HG02759 (cell line): Measurements from ENCODE around the gene NEK9.
"Not testable (repeated sequence)": the region's sequence is repeated elsewhere in the genome, so short reads cannot be mapped to it uniquely, and the experiment has no call there.

Source experiments
- ATAC-seq: cut with Tn5 transposase; IDR thresholded peaks from one replicate; pipeline ENCODE4 v1.9.1; 2021; ENCODE audit warnings: mild to moderate bottlenecking, moderate library complexity; ENCODE audit not compliant: unreplicated experiment

NEK9 gene

DNA sequence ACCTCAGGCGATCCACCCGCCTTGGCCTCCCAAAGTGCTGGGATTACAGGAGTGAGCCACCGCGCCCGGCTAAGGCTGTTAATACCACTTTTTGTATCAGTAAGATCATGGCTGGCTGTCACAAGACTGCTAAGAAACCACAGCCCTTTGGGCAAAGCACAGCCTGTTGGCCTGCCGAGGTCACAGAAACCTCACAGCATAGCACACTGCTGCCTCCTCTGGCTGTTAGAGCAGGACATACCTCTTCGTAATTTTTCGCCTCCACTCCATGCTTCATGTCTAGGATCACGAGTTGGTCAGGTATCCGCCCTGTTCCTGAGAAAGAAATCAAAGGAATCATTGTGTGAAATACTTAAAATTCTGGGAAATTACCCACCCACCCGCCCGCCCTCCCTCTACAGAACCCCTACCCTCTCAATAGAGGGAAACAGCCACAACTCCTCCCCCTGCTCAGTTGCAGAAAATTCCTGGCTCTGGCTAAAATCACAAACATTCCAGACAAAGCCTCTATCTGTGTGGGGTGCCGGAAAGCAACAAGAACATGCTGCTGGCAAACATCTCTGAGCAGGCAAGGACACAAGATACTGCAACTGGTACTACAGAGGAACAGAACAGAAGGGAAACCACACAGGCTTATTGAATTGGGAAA is 20.7 kb upstream of the NEK9 start:
- no peak for ATAC-seq

DNA sequence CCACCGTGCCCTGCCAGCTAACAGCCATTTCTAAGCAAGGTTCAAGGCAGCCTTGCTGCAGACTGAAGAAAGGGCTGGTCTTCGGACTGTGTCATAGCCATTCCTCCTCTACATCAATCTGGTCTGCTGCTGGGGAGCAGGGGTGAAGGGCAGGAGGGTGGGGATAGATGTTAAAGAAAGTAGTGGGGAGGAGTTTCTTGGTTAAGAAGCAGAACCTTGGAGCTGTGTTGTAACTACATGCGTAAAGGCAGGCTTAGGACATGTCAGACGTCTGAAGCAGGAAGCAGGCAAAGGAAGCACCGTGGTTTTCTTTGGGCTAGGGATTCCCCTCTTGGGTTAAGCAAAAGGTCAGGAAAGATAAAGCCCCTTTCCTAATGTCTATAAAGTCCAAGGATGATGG is 18.1 kb upstream of the NEK9 start:
- ATAC-seq = no peak

DNA sequence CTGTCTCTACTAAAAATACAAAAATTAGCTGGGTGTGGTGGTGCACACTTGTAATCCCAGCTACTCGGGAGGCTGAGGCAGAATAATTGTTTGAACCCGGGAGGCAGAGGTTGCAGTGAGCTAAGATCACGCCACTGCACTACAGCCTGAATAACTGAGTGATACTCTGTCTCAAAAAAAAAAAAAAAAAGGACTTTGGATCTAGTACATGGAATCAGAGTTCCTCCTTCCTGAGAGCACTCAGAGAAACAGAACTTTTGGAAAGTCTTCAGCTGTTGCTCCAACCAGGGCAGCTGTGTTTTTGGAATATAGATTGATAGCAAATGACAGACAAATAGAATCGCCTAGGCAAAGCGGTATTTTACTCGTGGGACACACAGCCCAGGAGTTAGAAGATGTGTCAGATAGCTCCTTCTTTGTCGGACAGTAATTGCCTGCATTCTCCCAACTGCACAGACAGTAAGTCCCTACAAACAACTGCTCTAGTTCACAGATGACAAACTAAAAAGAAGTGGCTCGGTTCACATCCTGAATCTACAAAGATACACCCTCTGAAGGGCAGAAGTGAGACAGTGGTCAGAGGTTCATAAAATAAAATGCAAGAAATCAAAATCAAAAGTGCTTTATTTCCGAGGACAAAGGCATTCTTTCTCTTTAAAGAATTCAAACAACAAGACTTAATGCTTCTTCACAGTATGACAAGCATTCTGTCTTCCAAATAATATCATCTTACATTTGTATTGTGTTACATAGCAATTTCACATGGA is 17.1 kb upstream of the NEK9 start:
- no peak for ATAC-seq

DNA sequence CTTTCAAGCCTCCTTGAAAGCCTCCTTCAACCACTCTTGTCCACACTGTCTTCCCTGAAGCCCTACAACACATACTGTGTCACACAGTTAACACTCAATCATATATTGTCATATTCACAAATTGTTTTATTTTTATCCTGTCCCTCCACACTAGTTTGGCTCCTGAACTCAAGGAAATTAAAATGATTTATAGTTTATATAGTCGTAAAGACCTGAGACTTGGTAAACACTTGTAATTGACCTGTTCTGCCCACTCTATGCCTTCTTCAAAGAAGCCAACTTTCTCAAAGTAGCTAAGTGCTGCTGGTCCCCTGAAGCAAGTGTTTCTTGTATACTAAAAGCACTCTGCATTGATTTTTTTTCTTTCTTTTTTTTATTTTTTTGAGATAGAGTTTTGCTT is 15.6 kb upstream of the NEK9 start:
- ATAC-seq = no peak

DNA sequence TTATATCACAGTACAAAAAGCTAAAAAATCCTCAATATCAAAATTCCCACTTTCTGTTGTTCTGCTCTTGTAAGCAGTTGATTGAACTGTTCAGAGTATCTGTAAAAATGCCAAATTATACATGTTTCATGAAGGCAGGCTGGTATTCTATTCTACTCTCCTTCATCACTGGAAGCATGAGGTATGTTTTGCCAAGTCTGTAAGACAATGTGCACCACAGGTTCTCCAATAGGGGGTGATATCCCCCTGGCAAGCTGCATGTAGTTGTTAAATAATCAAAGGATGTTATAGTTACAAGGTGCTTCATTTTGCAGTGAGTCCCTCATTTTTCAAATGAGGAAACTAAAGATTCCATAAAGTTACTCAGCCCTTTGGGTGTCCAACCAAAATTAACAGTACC is 15.1 kb upstream of the NEK9 start:
- no peak for ATAC-seq

DNA sequence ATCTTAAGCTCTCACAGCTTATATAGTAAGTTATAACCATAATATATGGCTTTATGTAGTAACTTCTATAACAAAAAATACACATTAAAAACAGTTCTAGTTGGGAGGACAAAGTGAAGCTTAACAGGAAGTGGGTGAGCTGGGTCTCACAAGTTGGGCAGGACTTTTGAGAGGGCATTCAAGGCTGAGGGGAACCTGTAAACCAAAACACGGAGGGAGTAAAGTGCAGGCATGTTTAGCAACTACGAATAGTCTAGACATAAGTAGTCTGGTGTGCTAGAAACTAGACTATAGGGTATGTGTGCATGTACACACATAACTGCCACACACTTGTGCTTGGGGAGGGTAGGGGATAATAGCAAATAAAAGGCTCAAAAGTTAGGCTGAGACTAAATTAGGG is 14.2 kb upstream of the NEK9 start:
- ATAC-seq = no peak

DNA sequence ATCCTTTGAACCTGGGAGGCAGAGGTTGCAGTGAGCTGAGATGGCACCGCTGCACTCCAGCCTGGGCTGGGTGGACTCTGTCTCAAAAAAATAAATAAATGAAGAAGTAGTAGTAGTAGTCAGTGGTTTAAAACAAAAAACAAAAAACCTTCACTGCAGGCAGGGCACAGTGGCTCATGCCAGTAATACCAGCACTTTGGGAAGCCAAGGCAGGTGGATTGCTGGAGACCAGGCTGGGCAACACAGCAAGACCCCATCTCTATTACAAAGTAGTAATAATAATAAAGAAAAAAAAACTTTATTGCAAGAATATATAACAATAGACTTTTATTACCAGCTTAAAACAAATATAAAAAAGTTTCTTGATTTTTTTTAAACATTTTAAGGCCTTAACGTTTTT is 13.8 kb upstream of the NEK9 start:
- ATAC-seq = no peak

DNA sequence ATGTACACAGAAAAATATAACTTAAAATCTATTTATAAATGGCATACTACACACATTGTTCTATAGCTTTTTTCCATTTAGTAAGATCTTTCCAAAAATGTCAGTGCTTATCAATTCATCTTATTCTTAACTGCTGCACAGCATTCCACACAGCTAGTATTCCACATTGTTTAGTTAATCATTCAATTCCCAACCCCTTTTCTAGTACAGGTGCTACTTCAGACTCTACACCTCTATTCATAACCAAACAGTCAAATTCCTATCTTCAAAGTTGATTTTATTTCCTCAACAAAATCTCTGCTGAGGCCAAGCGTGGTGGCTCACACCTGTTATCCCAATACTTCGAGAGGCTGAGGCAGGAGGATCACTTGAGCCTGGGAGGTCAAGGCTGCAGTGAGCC is 12.3 kb upstream of the NEK9 start:
- ATAC-seq = no peak

DNA sequence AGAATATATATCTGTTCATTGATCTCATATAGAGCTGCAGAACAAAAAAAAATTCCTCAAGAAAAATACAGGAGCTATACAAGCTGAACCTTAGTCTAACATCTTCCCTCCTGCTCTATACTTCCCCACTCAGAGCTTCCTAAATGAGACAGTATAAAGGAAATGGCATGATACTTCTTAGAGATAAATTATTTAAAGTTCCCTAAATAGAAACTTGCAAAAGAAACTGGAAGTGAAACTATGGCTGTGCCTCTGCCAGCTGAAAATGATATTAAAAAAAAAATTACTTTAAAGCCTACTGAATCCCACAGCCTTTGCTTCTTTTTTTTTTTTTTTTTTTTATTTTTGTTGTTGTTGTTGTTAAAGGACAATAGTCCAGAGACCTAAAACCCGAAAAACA is 11.6 kb upstream of the NEK9 start:
- no peak for ATAC-seq

DNA sequence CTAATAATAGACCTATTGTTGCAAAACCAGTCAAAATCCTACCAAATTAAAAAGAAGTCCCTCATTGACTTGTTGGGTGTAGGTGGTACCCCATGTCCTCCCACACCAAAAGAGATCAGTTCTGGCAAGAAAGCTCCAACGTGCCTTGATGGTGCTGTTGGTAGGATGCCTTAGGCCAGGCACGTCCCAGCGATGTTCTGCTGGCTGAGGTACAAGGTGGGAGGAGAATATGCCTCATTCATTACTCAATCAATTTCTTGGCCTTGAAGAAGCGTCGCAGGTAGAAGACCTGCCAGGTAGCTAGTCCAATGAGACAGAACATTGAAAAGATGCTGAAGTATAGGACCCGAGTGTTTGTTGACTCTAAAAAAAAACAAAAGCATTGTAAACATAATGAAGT is 7.8 kb upstream of the NEK9 start:
- no peak for ATAC-seq

DNA sequence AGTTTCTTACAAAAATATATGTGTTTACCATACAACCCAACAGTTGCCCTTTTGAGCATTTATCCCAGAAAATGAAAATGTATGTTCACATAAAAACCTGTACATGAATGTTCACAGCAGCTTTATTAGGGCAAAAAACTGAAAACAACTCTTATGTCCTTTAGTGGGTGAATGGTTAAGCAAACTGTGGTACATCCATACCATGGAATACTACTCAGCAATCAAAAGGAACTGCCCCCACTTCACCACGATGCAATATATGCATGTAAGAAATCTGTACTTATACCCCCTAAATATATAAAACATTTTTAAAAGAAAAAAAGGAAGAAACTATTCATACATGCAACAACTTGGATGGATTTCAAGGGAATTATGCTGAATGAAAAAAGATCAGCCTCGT is 6.7 kb upstream of the NEK9 start:
- no peak for ATAC-seq

DNA sequence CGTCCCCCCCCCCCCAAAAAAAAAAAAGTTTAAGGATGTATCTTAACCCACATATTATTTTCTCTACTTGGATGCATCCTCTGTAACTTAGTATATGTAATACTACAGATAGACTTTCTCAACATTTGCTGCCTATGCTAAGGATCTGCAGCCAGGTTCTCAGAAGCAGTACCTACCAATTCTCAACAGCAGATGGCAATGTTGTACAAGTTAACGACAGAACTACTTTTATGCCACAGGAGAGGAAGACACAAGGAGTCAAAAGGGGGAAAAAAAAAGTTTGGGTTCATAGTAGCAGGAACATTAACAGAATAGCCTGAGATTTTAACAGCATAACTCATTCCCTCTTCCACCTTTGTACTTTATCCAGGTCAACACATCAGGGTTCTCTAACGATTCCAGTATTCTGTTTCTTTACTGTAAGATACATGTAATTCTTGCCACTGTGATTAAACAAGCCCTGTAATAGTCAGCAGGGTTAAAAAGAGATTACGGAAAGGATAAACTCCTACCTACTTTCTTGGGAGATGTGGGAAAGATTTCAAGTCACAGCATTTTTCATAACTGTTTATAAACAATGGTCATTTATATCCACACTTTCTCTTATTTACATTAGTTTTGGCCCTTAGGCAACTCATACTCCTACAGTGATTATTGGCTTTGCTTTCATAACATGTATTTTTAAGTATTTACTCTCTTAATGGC is 5.7 kb upstream of the NEK9 start:
- ATAC-seq = no peak

DNA sequence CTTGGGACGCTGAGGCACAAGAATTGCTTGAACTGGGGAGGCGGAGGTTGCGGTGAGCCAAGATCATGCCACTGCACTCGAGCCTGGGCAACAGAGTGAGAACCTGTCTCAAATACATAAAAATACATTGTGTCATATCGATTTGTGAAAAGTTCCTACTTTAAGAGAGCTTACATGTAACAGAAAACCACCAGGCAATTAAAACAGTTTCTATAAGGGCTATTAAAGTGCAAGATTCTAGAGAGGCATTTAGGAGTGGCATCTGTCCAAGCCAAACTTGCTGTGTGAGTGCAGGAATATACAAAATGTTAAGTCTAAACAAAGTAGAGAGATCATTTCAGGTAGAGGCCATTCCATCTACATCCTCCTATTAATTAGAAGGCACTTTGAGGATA is 1.7 kb upstream of the NEK9 start:
- ATAC-seq = no peak

DNA sequence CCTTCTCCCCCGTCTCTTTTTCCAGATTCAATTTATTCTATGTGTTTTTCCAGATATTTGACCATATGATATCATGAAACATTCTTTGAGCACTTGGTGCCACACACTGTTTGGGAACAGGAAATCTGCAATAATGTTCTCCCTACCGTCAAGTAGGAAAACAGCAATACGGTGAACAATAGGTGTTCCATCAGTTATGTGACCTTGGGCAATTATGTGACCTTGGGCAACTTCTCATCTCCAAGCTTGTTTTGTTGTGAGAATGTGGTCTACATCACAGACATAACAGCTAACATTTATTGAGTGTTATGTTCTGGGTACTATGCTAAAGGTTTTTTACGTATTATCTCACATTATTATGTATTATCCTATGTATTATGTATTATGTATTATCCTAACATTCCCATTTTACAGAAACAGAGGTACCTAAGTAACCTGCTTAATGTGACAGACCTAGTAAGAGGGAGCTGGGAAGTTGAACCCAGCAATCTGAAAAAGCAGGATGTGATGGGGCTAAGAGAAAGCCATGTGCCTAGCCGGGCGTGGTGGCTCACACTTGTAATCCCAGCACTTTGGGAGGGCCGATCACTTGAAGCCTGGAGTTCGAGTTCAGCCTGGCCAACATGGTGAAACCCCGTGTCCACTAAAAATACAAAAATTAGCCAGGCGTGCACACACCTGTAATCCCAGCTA is 1.2 kb upstream of the NEK9 start:
- ATAC-seq = no peak

DNA sequence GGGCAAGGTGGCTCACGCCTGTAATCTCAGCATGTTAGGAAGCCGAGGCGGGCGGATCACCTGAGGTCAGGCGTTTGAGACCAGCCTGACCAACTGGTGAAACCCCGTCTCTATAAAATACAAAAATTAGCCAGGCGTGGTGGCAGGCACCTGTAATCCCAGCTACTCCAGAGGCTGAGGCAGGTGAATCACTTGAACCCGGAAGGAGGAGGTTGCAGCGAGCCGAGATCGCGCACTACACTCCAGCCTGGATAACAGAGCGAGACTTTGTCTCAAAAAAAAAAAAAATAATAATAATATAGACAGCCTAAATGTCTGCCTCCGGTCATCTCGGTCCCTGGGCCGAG is 599 bp upstream of the NEK9 start:
- not testable (repeated sequence) for ATAC-seq

DNA sequence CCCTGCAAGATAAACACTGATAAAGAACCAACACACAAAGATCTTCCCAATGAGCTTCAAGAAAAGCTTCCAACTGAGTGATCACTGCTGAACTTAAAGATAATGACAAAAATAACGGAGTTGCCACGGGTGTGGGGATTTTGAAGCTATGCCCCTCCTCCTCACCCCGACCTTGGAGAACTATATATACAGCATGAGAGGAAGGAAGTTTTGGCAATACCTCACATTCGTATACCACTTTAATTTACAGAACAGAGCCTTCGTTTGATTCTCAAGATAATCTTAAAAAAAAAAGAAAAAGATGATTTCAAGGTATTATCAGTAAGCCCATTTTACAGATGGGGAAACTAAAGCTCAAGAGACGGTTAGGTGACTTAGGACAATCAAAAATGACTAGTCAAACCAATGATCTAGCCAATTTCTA is 715 bp downstream of the NEK9 start:
- ATAC-seq = no peak

DNA sequence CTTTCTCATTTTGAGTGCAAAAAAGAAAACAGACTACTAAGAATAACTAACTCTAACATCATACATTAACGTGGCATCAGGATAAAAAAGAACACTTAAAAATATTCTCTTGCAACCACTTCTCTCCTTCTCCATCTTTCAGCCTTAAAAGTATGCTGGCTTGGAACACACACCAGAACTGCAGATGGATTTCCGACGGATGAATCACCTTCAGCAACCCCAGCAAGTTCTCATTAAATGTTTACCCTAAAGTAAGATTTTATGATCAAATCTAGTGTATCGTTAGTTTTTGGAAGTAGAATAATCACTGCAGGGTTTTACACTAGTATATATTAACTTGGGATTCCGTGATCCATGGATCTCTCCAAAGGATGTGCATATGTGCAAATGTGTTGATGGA is 1.2 kb downstream of the NEK9 start:
- no peak for ATAC-seq

DNA sequence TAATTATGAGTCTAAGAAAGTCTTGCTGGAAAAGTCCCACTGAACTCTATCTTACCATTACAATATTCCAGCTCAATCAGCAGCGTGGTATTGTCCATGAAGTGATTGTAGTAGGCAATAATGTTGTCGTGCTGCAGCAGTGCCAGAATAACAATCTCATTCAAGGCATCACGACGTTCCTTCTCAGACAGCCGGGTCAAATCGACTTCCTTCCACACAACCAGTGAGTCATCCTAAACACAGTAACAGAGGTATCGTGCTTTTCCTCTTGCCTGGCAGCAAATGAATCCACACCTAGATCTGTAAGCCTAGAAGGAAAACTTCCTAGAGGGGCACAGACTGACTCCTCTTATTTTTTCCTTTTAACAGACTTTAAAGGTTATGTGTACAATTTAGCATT is 2.9 kb downstream of the NEK9 start:
- no peak for ATAC-seq

DNA sequence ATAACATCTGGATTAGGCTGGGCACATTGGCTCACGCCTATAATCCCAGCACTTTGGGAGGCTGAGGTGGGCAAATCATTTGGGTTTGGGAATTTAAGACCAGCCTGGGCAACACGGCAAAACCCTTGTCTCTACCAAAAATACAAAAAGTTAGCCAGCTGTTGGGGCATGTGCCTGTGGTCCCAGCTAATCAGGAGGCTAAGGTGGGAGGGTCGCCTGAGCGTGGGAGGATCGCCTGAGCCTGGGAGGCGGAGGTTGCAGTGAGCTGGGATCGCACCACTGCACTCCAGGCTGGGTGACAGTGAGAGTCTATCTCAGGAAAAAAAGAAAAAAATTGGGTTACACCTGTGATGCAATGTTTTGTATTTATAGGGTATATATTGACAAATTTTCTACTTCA is 5.3 kb downstream of the NEK9 start:
- ATAC-seq = no peak

DNA sequence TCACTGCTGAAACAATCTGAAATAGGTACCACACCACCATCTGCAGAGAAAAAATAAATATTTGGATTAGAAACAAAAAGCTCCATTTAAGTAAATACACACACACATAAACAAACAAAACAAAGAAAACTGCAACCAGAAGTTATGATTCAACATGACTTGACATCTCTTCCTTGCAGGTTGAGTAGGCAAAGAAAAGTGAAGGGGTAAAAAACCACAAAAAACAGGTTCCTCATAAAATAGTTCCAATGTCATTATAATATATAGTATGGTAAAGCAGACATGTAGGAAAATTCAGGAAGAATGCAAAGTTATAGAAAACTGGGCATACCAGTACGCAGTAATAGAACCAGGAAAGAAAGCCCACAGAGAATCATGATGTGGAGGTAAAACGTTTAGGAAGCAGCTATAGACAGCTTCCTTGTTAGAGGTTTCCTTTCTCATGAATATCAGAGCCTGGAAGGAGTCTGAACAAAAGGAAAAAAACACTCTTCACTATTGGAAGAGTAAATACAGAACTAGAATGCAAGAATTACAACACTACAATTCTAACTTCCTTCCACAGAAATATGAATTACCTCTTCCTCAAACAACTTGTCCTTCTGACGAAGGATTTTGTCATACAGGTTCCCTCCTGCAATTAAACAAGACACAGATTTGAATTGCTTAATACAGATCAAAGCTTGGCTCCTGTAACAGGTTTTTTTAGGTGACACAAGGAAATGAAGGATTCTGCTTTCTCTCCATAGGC is 6.1 kb downstream of the NEK9 start:
- no peak for ATAC-seq

DNA sequence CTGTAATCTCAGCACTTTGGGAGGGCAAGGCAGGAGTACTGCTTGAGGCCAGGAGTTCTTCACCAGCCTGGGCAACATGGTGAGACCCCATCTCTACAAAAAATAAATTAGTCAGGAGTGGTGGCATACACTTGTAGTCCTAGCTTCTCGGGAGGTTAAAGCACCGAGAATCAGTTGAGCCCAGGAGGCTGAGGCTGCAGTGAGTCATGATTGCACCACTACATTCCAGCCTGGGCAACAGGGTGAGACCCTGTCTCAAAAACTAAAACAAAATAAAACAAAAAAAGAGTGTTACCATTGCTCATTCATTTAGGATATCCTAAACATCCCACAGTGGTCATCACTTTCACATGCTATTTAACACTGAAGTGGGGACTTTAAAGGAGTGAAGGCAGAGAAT is 7.8 kb downstream of the NEK9 start:
- no peak for ATAC-seq
